HG03575 (cell line): ENCODE measurements around the gene ASB15.
"Not testable (repeated sequence)": the region's sequence is repeated elsewhere in the genome, so short reads cannot be mapped to it uniquely, and the experiment has no call there.

Source experiments
- ATAC-seq: cut with Tn5 transposase; IDR thresholded peaks from one replicate; pipeline ENCODE4 v1.9.1; 2021; ENCODE audit not compliant: unreplicated experiment, insufficient number of reproducible peaks, low FRiP score; ENCODE audit errors: extremely low read depth

The ASB15 gene

GRCh38 chr7:123601530-123601929 is at the start of gene ASB15:
Gene ASB15 (plus strand): TSS chr7:123601821. CDS start chr7:123614503, 12,682 bp downstream.
- ATAC-seq: no peak

GRCh38 chr7:123552134-123552533 is 49.5 kb upstream of the ASB15 start:
- ATAC-seq: not testable (repeated sequence)

GRCh38 chr7:123552641-123553040 is 49.0 kb upstream of the ASB15 start:
- ATAC-seq: no peak

- ATAC-seq: no peak
Measured at GRCh38 chr7:123553159-123553558, 48.5 kb upstream of the ASB15 start.

- ATAC-seq: no peak
Measured at GRCh38 chr7:123555484-123555883, 46.1 kb upstream of the ASB15 start.

GRCh38 chr7:123557016-123557397 is 44.6 kb upstream of the ASB15 start:
- no peak for ATAC-seq

- peak; percentile 97 for ATAC-seq
Measured at GRCh38 chr7:123557398-123558288, 44.0 kb upstream of the ASB15 start, which contains the start of gene NDUFA5. Gene NDUFA5 (minus strand): TSS chr7:123557818. CDS start chr7:123557795, 23 bp downstream.

- no peak for ATAC-seq
Measured at GRCh38 chr7:123558289-123558874, 43.2 kb upstream of the ASB15 start.

GRCh38 chr7:123562121-123562520 is 39.5 kb upstream of the ASB15 start:
- ATAC-seq: no peak

- no peak for ATAC-seq
Measured at GRCh38 chr7:123569352-123570010, 32.1 kb upstream of the ASB15 start.

GRCh38 chr7:123570390-123571182 is 31.0 kb upstream of the ASB15 start:
- ATAC-seq: no peak

GRCh38 chr7:123571187-123571586 is 30.4 kb upstream of the ASB15 start:
- no peak for ATAC-seq

- ATAC-seq: no peak
Measured at GRCh38 chr7:123571684-123572083, 29.9 kb upstream of the ASB15 start.

GRCh38 chr7:123573341-123573740 is 28.3 kb upstream of the ASB15 start:
- ATAC-seq: no peak

- no peak for ATAC-seq
Measured at GRCh38 chr7:123573896-123574467, 27.6 kb upstream of the ASB15 start.

- ATAC-seq: no peak
Measured at GRCh38 chr7:123579416-123579815, 22.2 kb upstream of the ASB15 start.

- ATAC-seq: no peak
Measured at GRCh38 chr7:123580406-123581161, 21.0 kb upstream of the ASB15 start.

- ATAC-seq: no peak
Measured at GRCh38 chr7:123581162-123581459, 20.5 kb upstream of the ASB15 start.
